Activated CD4-positive, CD25-positive, alpha-beta regulatory T cell treated with anti-CD3 and anti-CD28 coated beads, Interleukin-2, amount 50 U/mL, for 16 hours (primary cell): ENCODE data around the gene RAB39A.
A peak's percentile ranks its signal among the peaks of the same experiment; 100 is the strongest.

ENCODE experiments used
- DNase-seq: peaks from one replicate; pipeline ENCODE4 v3.0.0-alpha.2; 2020; ENCODE audit warnings: low read depth, low spot score

The RAB39A gene

GRCh38 chr11:107961480-107961879, 33.2 kb downstream of the RAB39A start:
- no peak for DNase-seq

- DNase-seq: no peak
Observed at GRCh38 chr11:107962181-107962580, 33.9 kb downstream of the RAB39A start.

GRCh38 chr11:107963091-107963490, 34.8 kb downstream of the RAB39A start:
- no peak for DNase-seq

DNA sequence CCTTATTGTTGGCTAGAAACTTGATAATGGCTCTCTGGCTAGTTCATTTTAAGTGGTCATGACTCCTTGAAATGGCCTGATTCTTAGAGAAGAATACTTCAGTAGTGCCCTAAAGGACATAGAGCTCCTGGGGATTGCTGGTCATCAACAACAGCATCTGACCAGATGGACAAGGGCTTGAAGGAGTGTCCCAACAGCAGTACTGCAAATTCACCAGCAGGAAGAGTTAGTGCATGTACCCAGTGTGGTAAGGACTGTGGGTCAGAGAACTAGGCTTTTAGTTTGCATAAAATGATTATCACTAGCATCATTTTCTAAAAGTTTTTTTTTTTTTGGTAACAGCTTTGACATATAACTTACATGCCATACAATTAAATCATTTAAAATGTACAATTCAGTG, 41.0 kb downstream of the RAB39A start:
- no peak for DNase-seq

- no peak for DNase-seq
Observed at GRCh38 chr11:107970049-107970448, 41.8 kb downstream of the RAB39A start.

DNA sequence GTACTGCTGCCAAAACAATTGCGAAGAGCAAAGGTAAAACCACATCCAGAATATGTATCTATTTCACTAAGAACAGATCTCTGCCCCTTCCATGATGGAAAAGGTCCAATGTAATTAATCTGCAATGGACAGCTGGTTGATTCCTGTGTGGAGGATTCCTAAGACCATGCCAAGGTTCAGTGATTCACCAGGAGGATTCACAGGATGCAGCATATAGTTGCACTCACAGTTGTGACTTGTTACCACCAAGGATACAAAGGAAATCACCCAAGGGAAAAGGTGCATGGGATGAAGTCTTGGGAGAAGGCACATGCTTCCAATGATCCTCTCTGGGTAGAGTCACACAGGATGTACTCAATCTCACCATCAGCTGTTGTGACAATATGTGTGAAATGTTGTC, 45.4 kb downstream of the RAB39A start:
- DNase-seq: no peak

GRCh38 chr11:107988397-107989158, 60.3 kb downstream of the RAB39A start:
- no peak for DNase-seq

GRCh38 chr11:107991868-107992414, 63.7 kb downstream of the RAB39A start:
- no peak for DNase-seq

- DNase-seq: no peak
Observed at GRCh38 chr11:107996006-107996776, 67.9 kb downstream of the RAB39A start.

DNA sequence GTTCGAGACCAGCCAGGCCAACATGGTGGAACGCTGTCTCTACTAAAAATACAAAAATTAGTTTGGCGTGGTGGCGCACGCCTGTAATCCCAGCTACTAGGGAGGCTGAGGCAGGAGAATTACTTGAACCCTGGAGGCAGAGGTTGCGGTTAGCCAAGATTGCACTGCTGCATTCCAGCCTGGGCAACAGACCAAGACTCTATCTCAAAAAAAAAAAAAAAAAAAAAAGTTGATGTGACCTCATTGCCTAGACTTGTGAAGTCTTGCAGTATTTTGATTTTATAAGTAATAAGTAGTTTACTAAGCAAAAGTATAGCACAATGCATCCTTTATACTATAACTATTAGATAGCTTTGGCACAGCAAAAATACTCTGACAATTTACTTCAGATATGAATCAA, 70.5 kb downstream of the RAB39A start:
- no peak for DNase-seq

DNA sequence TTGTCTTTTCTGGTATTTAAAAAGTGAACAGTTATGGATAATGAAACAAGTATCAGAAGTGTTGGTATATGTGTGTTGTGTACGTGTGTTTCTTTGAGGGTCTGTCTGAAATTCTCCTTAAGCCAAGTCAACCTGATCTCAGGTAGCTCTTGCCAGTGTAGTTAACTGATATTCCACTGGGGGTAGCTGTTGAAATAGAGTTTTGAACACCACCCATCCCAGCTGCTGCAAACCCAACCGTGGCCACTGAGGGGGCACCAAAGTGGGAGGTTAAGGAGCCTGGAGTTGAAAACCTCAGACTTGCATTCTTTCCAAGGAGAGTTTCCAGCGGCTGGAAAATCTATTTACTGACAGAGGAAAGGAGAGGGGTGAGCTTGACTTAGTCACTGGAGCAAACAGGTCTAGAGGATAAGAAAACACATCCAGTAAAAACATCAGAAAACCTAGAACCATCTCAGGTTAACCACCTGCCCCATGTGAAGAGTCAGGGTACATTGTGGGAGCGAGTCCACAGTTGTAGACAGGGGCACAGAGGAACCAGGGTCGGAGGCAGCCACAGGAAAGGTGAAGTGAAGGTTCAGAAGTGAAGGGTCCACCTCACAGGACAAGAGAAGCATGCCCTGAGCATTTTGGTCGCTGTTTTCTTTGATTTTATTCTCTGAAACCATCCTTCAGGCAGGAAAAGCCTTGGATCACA, 71.7 kb downstream of the RAB39A start:
- no peak for DNase-seq

DNA sequence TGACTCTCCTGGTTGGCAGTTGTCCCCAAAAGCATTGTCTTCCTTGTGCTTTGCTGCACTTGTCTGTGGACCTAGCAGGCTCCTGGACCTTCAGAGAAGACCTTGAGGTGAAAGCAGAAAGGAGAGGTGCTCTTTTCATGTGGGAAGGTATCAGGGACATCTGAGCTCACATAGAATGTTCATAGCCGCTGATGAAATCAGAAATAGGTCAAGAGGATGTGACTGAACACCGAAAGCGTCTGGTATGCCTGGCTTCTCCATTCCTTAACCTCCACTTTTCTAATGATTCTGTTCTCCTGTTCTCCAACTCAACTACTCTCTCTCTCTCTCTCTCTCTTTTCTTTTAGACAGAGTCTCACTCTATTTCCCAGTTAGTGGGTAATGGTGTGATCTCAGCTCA, 74.2 kb downstream of the RAB39A start:
- DNase-seq: no peak

DNA sequence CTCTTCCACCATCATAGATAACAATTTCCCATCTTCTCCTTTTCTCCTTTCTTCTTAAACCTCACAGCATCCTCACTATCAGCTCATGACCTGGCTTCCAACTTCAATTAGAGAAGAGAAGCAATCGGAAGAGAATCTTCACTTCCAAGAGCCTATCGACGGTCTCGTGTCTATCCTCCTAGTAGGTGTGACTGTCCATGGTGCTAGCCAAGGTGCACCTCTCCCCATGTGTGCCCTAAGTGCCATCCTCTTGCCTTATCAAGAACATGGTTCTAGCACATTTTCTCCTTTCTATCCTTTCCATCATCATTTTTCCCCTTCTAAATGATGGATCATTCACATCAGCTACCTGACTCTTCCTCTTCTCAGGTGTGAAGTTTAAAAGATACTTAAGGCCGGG, 75.4 kb downstream of the RAB39A start:
- no peak for DNase-seq

- DNase-seq: no peak
Observed at GRCh38 chr11:108007819-108008218, 79.6 kb downstream of the RAB39A start.

GRCh38 chr11:108008656-108009496, 80.6 kb downstream of the RAB39A start, which contains the start of gene CUL5:
CUL5 (plus strand) TSS chr11:108008898; CDS start chr11:108009349, 451 bp downstream.
- DNase-seq: peak; percentile 80

- no peak for DNase-seq
Observed at GRCh38 chr11:108009497-108010370, 81.5 kb downstream of the RAB39A start.

DNA sequence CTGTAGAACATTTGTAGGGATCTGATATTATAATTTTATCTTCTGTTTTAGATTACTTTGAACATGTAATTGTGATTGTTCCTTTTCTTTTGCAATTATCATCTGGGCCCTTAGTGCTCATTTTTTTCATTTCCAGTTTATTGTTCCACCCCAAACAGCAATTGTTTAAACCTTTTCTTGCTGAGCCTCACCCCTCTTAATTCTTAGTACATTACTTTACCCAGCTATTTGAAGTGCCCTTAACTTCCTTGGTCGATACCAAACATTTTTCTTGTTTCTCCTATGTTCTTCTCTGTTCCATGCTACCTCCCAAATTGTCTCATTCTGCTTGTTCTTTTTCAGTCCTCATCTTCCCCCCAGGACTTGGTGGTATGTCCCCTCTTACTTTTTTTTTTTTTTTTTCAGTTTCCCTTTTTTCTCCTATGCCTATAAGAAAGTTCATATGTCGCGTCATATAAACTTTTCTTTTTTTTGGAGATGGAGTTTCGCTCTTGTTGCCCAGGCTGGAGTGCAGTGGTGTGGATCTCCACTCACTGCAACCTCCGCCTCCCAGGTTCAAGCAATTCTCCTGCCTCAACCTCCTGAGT, 84.0 kb downstream of the RAB39A start:
- no peak for DNase-seq
